A204.1 (cell line): ENCODE data around the gene INTS15.
"Not testable (repeated sequence)": the region's sequence is repeated elsewhere in the genome, so short reads cannot be mapped to it uniquely, and the experiment has no call there.

ENCODE experiments used
- FAIRE-seq: peaks from 2 replicates; lab custom pipeline; 2012; peaks lifted over from hg19 to GRCh38; lab: Jason Lieb, UNC

The INTS15 gene

DNA sequence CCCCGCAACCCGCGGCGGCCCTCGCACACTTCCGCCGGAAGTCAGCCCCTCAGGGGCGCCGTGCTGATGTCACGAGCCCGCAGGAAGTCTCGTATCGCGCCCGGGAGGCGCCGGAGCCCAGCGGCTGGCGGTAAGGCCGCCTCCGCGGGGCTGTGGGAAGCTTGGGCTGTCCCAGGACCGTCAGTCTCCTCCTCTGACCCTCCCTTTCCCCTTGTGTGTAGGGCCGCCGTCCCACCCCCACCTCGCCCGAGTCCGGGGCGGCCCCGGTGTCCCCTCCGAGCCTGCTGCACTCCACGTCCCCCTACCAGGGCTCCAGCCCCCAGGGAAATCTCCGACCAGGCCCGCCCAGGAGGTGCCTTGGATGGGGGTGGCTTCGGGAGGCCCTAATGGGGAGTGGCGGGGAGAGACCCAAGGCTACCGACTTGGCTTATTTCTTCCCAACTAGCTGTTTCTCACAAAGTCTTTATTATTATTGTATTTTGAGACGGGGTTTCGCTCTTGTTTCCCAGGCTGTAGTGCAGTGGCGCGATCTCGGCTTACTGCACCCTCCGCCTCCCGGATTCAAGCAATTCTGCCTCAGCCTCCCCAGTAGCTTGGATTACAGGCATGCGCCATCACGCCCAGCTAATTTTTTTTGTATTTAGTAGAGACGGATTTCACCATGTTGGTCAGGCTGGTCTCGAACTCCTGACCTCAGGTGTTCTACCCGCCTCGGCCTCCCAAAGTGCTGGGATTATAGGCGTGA lies 12.3 kb upstream of the INTS15 start, which contains the start of gene ZDHHC4:
Gene ZDHHC4 (plus strand): TSS at position 86 of the 745 bp plus-strand sequence. CDS start 3,108 bp downstream, outside the sequence.
- FAIRE-seq: no peak

DNA sequence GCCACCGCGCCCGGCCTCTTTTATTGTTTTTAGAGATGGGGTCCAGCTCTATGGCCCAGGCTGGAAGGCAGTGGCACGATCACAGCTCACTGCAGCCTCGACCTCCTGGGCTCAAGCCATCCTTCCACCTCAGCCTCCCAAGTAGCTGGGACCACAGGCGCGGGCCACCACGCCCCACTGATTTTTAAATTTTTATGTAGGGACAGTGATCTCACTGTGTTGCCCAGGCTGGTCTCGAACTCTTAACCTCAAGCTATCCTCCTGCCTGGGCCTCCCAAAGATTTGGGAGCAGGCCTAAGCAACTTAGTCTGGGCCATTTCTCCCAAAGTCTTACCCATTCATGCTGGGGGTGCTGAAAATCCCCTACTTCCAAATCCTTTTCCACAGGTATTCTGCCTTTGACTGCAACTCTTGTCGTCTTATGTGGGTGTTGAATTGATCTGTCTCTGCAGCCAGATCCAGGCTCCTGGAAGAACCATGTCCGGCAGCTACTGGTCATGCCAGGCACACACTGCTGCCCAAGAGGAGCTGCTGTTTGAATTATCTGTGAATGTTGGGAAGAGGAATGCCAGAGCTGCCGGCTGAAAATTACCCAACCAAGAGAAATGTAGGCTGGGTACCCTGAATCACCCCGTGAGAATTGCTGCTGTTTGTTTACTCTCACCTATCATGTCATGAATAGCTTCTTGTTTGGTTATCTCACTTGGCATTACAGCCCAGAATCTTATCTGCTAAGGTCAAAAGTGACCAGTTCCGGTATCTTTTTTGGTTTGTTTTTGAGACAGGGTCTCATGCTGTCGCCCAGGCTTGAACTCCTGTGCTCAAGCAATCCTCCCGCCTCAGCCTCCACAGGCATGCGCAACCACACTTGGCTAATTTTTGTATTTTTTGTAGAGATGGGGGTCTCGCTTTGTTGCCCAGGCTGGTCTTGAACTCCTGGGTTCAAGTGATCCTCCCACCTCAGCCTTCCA lies 11.4 kb upstream of the INTS15 start:
- FAIRE-seq: no peak

DNA sequence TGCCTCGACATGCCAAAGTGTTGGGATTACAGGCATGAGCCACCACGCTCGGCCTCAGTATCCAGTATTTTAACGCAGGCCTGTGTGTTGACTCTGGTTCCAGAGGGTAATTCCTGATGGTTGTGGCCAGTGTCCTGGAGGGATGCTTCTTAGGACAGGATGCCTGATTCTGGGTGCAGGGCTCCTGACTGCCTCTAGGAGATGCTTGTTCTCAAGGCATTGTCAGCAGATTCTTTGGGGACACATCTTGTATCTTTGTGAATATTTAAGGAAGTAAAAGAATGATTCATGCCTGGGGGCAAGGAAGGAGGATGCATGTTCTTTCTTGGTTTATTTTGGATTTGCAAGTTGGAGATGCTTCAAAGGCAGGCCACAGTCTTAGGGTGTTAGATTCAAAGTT lies 10.4 kb upstream of the INTS15 start:
- FAIRE-seq: no peak

DNA sequence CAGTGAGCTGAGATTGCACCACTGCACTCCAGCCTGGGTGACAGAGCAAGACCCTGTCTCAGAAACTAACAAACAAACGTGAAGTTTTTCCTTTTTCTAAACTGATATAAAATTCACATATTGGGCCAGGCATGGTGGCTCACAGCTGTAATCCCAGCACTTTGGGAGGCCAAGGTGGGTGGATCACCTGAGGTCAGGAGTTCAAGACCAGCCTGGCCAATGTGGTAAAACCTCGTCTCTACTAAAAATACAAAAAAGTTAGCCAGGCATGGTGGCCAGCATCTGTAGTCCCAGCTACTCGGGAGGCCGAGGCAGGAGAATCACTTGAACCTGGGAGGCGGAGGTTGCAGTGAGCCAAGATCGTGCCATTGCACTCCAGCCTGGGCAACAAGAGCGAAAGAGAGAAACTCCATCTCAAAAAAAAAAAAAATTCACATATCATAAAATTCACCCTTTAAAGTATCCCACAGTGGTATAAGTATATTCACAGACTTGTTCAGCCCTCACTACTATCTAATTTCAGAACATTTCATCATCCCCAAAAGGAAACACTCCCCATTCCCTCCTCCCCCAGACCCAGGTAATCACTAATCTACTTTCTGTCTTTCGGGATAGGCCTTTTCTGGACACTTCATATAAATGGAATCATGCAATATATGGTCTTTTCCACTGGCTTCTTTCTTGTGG lies 3.9 kb upstream of the INTS15 start:
- FAIRE-seq: not testable (repeated sequence)

DNA sequence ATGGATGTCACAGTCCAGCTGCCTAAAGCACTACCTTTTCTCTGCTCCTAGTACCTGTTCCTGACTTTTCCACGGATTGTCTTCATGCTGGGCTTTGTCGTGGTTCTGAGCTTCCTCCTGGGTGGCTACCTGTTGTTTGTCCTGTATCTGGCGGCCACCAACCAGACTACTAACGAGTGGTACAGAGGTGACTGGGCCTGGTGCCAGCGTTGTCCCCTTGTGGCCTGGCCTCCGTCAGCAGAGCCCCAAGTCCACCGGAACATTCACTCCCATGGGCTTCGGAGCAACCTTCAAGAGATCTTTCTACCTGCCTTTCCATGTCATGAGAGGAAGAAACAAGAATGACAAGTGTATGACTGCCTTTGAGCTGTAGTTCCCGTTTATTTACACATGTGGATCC lies 1.3 kb upstream of the INTS15 start:
- no peak for FAIRE-seq

DNA sequence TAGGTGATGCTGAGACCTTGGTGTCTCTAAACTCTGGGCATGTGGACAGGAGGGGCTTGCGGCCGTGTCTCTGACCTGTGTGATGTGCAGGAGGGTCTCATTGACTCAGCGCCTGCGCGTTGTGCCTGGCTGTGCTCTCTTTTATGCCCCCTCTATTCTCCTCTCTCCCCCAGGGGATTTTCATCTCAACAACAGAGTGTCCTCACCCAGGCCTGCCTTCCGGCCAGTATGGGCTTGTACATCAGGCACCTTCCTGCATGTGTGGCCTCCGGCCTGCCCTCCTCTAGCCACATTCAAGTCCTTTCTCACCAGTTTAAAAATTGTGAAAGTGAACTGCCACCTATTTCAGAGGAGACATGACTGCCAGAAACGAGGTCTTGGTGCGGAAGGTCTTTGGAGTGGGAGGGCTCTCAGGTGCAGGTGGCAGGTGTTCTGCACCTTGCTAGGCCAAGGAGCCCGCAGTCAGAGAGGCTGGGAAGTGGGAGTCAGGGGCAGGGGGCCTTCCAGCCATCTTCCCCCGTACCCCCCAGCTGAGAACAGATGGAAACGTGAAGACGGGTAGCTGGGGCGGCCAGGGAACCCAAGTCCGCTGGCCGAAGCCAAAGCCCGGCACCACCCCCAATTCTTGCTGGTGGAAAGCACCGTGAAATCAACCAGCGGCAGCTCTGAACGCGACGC lies 531 bp upstream of the INTS15 start:
- FAIRE-seq: no peak

DNA sequence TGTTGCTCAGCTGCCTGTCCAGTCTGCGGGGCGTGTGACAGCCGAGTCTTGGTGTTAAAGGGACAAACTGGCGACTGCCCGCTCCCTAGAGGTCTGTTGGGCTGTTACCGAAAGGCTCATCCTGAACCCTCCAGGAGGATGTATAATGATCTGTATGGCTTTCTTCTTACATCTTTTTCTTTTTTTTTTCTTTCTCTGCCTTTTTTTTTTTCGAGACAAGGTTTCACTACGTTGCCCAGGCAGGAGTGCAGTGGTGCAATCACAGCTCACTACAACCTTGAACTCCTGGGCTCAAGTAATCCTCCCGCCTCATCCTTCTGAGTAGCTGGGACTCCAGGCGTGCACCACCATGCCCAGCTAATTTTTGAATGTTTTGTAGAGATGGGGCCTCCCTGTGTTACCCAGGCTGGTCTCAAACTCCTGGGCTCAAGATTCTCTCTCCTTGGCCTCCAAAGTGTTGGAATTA lies 857 bp downstream of the INTS15 start:
- FAIRE-seq: no peak

DNA sequence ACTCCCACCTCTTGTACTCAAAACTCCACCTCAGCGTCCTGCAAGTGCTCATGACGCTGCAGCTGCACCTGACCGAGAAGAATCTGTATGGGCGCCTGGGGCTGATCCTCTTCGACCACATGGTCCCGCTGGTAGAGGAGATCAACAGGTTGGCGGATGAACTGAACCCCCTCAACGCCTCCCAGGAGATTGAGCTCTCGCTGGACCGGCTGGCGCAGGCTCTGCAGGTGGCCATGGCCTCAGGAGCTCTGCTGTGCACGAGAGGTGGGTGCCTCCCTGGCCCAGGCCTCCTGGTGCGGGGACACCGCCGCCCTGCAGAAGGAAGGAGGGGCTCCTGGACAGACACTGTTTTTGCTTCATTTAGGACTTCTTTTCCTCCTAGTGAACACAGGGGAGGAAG lies 10.3 kb downstream of the INTS15 start:
- no peak for FAIRE-seq

DNA sequence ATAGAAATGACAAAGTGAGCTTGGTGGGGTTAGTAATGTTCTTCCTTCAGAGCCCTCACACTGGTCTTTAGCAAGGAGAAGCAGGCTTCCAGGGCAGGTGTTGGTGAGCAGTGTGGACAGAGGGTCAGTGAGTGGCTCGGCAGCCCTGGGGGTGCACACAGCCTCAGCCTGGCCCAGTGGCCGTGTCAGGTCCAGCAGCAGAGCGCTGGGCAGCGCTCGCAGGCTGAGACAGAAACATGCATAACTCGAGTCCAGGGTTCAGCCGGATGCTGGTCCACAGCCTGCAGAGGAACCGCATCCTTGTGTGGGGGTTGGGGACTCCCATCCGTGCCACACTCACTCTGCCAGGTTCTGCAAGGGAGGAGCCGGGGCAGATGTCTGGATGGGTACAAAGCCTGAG lies 14.6 kb downstream of the INTS15 start:
- FAIRE-seq: no peak

DNA sequence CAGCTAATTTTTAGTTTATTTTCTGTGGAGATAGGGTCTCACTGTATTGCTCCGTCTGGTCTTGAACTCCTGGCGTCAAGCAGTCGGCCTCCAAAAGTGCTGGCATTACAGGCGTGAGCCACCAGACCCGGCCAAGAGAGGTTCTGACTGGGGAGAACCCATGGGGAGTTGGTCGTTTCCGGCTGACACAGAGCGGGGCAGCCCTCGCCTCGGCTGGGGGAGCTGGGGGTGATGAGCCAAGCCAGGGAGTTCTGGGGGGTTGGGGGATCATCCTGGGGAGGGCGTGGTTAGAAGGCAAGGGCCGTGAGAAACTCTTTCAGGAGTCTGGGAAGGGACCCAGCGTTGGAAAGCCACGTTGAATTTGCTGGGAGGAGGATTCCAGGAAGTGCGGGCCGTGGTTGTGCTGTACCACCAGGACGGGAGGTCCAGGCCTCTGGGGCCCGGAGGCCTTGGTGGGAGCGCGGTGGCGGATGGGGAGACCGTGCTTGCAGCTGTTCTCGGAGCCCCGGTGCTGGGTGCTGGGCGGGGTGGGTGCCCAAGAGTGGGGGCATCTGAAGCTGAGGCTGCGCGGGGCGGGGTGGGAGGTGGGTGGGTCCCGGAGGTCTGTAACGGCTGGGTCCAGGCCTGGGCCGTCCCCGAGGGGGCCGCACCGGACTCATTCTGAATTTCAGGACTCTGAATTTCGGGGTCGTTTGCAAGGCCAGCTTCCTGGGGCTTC lies 17.2 kb downstream of the INTS15 start:
- no peak for FAIRE-seq

DNA sequence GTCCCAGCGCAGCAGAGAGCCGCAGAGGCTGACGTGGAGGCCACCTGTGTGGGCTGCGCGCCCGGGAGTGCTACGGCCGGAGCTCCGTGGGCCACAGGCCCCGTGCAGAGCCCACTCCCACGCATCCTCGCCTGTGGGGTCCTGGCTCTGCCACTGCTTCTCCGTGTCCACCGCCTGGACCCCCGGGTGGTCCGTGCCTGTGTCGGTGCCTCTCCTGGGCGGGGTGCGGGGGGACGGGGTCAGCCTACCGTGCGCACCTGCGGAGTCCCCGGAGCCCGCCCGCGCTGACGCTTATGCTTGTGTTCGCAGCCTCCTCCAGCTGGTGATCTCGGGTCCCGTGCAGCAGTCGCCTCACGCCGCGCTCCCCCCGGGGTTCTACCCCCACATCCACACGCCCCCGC lies 17.8 kb downstream of the INTS15 start:
- no peak for FAIRE-seq

DNA sequence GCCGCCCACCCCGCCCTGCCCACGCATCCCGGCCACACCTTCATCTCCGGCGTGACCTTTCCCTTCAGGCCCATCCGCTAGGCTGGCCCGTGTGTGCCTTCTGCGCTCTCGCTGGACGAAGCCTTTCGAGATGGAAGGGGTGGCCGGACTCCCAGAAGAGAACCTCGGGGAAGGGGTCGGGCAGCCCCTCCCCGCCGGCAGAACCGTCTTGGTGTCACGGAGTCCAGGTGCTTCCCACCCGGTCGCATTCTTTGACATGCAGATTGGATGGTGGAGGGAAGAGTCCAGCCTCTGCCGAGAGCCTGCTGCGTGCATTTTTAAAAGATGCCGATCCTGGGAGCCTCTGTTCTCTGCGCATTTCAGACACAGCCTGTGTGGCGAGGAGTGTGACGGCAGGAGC lies 18.3 kb downstream of the INTS15 start:
- no peak for FAIRE-seq

DNA sequence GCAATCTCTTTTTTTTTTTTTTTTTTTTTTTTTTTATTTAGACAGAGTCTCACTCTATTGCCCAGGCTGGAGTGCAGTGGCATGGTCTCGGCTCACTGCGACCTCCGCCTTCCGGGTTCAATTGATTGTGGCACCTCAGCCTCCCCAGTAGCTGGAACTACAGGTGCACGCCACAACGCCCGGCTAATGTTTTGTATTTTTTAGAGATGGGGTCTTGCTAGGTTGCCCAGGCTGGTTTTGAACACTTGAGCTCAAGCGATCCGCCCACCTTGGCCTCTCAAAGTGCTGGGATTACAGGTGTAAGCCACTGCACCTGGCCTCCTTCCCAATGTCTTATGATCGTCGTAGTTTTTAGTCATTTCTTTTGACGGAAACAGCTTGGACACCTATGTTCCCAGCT lies 19.0 kb downstream of the INTS15 start:
- FAIRE-seq: no peak

DNA sequence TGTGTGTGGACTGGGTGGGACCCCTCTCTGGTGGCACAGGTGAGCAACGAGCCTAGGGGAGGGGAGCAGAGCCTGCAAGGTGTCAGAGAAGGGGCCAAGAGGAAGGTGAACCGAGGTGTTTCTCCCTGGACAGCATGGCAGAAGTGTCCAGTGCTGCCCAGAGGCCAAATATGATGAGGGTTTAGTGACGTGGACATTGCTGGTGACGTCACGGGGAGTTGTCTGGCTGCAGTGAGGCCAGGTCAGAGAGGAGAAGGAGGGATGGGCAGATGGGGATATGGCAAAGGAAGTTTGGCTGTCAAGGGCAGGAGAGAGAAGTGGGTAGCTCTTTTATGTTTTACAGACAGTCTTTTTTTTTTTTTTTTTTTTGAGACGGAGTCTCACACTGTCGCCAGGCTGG lies 23.0 kb downstream of the INTS15 start:
- no peak for FAIRE-seq

DNA sequence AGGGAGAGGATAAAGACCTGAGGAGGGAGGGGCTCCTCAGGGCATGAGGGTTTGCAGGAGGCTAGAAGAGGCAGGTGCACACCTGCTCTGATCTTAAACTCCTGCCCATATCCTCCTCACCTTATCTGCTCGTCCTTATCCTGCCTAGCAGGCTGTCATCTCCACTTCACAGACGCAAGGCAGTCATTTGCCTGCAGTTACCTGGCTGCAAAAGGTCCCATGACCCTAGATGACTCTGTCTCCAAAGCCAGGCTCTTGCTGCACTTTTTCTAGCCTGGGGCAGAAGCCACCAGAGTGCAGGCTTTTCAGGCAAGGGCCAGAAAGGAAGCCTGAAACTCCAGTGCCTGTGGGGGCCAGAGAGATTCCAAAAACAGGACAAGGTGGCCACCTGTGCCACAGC lies 23.9 kb downstream of the INTS15 start:
- no peak for FAIRE-seq

DNA sequence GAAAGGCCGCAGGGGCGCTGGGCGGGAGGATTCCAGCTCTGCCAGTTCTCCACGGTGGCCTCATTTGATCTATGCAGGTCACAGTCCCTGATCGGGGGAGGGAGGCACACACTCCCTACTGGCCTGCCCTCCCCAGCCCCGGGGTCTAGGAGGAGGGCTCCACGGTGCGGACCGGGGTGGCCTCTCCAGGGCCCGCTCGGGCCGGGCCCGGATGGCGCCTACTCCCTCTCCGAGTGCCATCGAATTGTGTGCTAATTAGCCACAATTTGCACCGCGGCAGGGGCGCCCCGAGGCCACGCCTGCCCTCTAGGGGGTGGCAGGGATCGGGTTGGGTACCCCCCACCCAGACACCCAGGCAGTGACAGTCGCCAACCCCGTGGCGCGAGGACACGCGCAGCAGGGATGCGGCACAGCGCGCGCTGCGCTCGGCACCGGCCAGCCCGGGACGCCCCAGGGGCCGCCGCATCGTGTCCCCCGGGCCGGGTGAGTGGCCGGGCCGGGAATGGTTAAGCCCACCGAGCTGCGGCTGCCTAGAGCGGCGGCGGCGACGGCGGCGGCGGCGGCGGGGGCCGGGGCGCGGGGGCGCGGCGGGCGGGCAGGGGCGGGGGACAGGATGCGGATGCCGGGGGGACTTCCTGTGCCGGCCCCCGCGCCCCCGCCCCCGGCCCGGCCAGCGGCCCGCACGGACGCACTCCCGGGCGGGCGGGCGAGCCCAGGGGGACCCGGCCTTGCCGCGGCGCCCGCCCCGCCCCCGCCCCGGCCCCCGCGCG lies 25.3 kb downstream of the INTS15 start, which contains the start of gene ZNF853:
Gene ZNF853 (plus strand): TSS at position 658 of the 770 bp plus-strand sequence. CDS start 565 bp downstream, outside the sequence.
- no peak for FAIRE-seq

DNA sequence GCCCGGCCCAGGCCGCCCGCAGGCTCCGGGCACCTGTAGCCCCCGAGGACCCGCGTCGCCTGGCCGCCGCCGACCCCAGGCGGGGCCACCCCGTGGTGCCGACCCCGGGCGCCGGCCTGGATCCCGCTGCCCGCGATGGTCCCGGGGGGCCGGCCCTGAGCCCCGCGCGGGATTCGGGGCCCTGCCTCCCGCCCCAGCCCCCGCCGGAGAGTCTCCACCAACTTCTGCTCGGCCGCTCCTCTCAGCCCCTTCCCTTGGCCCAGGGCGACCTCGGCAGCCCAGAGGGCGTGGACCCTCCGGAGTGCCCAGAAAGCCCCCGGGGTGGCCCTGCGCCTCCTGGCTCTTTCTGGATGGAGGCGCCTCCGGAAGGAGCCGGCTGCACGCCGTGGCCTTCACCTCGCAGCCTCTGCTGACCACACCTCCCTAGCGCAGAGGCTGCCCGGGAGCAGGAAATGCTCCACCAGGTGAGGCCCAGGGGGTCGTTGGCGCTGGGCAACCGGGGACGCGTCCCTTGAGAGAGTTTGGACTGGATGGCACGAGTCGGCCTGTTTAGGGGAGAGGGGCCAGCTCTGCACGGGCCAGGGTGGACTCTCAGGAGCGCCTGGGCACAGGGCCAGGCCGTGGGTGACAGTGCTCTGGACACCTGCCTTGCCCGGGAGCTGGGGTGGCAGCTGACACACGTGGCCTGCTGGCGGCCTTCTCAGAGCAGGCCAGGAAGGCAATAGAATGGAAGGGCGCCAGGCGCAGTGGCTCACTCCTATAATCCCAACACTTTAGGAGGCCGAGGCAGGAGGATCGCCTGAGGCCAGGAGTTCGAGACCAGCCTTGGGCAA lies 26.1 kb downstream of the INTS15 start:
- no peak for FAIRE-seq

DNA sequence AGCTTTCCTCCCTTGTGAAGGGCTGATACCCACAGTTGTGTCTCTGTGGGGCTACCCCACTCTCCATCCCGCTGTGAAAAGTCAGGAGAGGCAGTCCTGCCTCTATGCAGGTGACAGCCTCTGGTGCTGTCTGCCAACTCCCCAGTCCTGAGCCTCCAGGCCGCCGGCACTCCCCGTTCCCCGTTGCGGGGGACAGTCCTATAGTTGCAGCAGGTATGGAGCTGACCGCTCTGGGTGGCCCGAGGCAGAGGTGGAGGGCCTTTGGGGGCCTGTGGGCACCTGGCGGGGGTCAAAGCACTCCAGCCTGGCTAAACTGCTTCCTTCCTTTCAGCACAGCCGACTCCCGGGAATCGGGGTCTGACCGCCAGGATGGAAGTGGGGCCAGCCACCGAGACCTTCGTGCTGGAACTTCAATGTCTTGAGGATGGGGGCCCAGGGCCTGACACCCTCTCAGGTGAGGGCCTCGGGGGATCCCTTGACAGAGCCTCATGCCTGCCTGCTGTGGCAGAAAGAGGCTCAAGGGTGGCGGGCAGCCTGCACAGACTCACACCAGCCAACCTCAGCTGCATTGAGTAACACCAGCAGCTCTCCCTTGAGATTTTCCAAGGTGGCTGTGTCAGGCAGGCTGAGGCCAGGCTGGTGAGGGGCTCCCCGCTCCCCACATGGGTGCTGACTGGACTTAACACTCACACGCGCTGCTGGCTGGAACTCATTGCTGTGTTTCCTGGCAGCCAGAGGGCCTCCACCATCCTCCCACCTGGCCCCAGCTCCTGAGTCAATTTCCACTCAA lies 27.2 kb downstream of the INTS15 start:
- no peak for FAIRE-seq

DNA sequence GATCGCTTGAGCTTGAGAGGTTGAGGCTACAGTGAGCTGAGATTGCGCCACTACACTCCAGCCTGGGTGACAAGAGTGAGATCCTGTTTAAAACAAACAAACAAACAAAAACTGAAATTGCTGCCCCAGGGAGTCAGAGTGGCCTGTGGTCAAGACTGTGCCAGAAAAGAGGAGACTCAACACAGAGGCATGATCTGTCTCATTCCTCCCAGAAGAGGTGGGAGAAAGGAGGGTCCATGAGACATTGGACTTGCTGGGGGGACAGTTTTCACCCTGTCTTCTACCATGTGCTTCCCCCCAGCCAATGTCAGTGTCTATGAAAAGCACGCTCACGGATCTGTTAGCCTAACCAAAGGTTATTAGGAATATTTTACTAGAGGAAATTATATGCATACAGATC lies 28.8 kb downstream of the INTS15 start:
- no peak for FAIRE-seq
